Esophagus muscularis mucosa (tissue), 4 donors: ENCODE results near the gene DOLPP1.

ENCODE experiments used
- CTCF ChIP-seq, 3 experiments: fragments of 200-600 bp in 2 of 3; fragments of 450-650 bp in 1 of 3; sonication (generic) in 2 of 3; IDR thresholded peaks; one replicate each; pipeline ENCODE4 v1.5.1; 2017 to 2019; ENCODE audit warnings: antibody characterized with exemption in 3 of 3, mild to moderate bottlenecking in 2 of 3, moderate library complexity in 1 of 3
- EP300 ChIP-seq: sonication (generic); formaldehyde crosslinking; IDR thresholded peaks from one replicate; pipeline ENCODE4 v1.6.1; 2017; ENCODE audit warnings: antibody characterized with exemption
- POLR2A ChIP-seq: fragments of 450-650 bp; IDR thresholded peaks from one replicate; pipeline ENCODE4 v1.6.1; 2017; ENCODE audit warnings: antibody characterized with exemption, moderate library complexity, mild to moderate bottlenecking, low read depth
- POLR2AphosphoS5 ChIP-seq, 2 donors: sonication (generic); formaldehyde crosslinking; IDR thresholded peaks; one replicate each; pipeline ENCODE4 v1.6.1; 2017; ENCODE audit warnings: antibody characterized with exemption in 2 of 2

GRCh38 chr9:129097671-129098306 is 16.9 kb downstream of the DOLPP1 start:
- TF ChIP-seq CTCF (IDR thresholded peaks at IDR 0.05) (no peak), POLR2A (no peak), EP300 (no peak), POLR2AphosphoS5 (IDR thresholded peaks at IDR 0.05) (no peak)
